ENCODE results near the gene GSPT1.
"Not testable (repeated sequence)": the region's sequence is repeated elsewhere in the genome, so short reads cannot be mapped to it uniquely, and the experiment has no call there.

Gene GSPT1

DNA sequence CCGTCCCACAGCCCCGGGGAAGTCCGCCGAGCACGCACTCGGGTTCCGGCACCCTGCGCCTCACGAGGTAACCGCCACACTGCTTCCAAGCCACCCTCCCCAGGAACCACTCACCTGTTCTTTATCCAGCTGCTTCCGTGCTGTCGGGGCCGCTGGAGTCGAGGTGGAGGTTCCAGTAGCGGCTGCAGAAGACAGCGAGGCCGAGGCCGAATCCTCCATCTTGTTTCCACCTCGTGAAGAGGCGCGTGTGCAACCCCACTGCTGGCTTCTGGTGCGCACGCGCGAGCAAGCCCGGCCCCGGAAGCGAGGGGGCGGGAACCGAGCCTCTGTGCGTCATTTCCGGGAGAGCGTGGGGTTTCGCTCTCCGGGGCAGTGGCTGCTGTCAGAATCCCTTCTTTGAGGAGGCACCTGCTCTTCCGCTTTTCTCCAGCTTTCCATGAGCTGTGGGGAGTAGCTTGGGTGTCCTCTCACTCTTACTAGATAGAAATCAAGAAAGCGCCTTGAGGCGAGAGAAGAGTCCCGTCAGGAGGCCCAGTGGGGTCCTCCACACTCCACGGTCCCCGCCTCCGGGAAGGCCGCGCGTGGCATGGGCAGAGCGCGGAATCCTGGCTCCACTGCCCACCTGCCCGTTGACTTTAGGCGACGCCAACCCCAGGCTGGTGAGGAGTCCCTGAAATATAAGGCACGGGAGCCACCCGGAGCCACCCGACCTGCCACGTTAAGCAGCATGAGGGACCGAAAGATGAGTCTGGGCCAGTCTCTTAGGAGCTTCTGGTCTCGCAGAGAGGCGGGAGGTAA, 64.3 kb downstream of the GSPT1 start, which contains the start of gene RSL1D1:
TSS of gene RSL1D1 (minus strand) at position 249 of the 798 bp plus-strand sequence. CDS start at position 219, 30 bp downstream.
- peak; percentile 93 for DNase-seq

DNA sequence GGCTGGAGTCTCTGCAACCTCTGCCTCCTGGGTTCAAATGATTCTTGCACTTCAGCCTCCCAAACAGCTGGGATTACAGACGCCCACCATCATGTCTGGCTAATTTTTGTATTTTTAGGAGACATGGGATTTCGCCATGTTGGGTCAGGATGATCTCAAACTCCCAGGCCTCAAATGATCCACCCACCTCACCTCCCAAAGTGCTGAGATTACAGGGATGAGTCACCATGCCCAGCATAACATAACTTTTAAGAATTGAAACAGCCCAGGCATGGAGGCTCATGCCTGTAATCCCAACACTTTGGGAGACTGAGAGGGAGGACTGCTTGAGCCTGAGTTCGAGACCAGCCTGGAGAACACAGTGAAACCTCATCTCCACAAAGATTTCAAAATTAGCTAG, 66.9 kb downstream of the GSPT1 start:
- no peak for DNase-seq

GRCh38 chr16:11844499-11844898, 71.3 kb downstream of the GSPT1 start:
- no peak for DNase-seq

DNA sequence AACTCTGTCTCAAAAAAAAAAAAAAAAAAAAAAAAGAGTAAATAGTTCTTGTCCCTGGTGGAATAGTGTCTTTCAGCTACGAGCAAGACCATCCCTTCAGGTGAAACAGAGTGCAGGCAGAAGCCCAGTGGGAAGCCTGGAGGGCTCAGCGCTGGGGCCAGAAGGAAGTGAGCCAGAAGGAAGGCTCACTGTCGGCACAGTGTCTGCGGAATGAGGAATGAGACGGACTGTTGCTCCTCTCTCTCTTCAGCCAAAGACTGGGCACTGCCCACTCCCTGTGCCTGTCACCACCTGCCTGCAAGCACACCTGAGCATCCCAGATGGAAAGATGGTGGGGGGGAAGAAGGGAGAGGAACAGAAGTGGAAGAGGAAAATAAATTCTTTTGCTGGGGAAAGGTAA, 71.9 kb downstream of the GSPT1 start:
- no peak for DNase-seq

GRCh38 chr16:11843206-11843605, 72.5 kb downstream of the GSPT1 start:
- DNase-seq, result no peak

GRCh38 chr16:11841026-11841425, 74.7 kb downstream of the GSPT1 start:
- DNase-seq, result no peak

DNA sequence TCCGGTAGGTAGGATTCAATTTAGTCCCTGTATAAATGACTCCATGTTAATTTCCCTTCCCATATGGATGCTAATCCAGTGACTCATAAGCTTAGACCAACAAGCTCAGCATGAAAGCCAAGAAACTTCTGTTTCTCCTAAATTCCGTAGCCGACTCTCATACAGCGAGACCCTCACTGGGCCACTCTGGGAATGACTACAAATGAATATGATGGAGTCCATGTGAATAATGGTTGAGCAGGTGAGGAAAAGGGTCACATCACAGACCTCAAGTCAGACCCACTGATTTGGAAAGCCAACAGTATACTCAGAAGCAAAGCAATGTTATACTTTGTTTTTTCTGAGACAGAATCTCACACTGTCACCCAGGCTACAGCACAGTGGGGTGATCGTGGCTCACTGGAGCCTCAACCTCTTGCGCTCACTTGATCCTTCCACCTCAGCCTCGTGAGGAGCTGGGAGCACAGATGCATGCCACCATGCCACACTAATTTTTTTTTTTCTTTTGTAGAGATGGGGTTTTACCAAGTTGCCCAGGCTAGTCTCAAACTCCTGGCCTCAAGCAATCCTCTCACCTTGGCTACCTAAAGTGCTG, 79.0 kb downstream of the GSPT1 start:
- no peak for DNase-seq

- DNase-seq, result no peak
Measured at GRCh38 chr16:11835891-11836649, 79.7 kb downstream of the GSPT1 start.

DNA sequence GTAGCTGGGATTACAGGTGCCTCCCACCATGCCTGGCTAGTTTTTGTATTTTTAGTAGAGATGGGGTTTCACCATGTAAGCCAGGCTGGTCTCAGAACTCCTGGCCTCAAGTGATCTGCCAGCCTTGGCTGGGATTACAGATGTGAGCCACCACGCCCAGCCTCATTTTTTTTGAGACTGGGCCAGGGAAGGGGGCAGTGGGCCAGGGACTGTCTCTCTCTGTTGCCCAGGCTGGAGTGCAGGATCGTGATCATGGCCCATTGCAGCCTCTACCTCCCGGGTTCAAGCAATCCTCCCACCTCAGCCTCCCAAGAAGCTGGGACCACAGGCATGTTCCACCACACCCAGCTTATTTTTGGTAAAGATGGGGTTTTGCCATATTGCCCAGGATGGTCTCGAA, 80.4 kb downstream of the GSPT1 start:
- DNase-seq, result no peak

GRCh38 chr16:11833951-11834695, 81.6 kb downstream of the GSPT1 start:
- no peak for DNase-seq

DNA sequence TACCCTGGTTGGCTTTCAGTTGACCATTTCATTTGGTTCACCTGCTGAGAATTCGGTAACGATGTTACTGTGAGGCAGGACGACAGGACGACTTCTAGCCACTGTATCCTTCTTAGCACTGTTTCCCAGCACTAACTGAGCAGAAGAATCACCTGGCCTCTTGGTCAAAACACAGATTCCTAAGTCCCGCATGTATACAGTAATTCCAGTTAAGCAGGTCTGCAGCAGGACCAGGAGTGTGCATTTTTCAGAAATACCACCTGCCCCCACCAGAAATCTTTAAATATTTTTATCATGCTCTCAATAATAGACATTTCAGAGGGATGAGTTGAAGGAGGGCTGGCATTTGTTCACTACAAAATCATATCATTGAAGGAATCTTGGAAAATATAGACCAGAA, 87.1 kb downstream of the GSPT1 start:
- DNase-seq, result no peak

- not testable (repeated sequence) for DNase-seq
Measured at GRCh38 chr16:11825520-11826165, 90.1 kb downstream of the GSPT1 start.

DNA sequence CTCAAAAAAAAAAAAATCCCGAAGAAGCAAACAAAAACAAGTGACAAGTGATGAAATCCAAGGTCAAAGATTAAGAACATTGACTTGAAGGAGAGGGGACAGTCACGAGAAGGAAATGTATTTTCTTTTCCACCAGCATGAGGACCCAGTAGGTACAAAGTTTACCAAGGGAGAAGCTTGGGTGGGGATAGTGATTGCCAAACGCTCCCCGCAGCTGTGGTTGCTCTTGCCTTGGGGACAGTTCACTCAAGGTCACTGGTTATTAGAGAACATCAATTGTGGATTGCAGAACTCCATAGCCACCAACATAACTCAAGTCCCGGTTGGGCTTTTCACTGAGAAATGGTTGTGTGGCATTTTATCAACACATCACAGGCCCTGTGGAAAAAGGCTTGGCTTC, 91.4 kb downstream of the GSPT1 start:
- DNase-seq, result peak; percentile 35

DNA sequence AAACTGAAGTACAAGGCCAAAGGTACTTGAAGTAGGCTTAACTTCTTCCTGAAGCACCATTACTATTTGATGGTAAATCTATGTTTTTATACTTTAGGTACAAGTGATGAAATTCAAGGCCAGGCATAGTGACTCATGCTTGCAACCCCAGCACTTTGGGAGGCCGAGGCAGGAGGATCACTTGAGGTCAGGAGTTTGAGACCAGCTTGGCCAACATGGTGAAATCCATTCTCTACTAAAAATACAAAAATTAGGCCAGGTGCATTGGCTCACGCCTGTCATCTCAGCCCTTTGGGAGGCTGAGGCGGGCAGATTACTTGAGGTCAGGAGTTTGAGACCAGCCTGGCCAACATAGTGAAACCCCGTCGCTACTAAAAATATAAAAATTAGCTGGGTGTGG, 92.1 kb downstream of the GSPT1 start:
- DNase-seq, result not testable (repeated sequence)

DNA sequence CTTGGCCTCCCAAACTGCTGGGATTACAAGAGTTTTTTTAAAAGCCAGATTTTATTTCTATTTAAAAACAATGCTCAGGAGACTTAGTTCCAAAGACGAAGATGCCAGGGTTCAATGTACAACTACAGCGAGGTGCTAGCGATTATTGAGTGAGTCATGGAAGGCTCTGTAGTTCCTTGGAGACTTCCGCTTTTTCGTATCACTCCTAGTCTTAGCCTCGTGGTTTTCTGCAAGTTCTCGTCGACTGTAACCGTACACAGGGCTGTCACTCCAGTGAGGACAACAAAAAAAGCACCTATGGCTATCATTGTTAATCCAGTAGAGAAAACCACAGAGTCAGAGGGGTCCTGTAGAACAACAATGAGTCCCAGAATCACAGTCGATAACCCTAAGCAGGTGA, 96.0 kb downstream of the GSPT1 start:
- DNase-seq, result peak; percentile 16

GRCh38 chr16:11818970-11819369, 96.8 kb downstream of the GSPT1 start:
- DNase-seq, result not testable (repeated sequence)
